ENCODE measurements around the gene CAMK4. TPM values are rescaled to one million over a fixed set of nuclear protein-coding genes. Genes with fewer than 3 reads are reported as not detected.

CAMK4 gene
- total and polyA plus RNA-seq, 2 donors (not counting 3 experiments of a cell fraction or from before 2014, with no cell fraction given): 2.2 to 5.4 TPM

DNA sequence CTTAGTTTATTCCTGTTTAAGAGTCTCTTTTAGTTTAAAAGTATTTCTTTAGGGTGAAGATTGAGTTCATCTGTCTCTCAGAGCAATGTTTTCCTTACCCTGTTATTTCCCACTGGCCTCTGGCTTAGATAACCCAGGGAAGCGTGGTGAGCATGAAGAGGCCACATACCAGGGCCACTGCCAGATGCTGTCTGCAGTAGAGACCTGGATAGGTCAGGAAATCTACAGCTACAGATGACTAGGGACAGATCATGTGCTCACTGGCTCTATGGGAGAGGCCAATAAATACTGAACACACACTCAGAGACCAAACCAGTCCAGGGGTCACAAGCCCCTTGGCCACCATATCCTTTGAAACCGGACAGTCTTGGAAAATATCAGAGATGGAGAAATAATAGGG lies 136.0 kb downstream of the CAMK4 start:
- Histone ChIP-seq H3K9me1 (replicated peaks; ENCODE audit: control insufficient read depth, extremely low read depth, insufficient read depth, low read length) (no peaks in the 10 kb centered on the region), H4K20me1 (replicated peaks; ENCODE audit: control insufficient read depth, extremely low read depth, insufficient read depth, low read length) (no peaks in the 10 kb centered on the region), H3K4me1 (ENCODE audit: control insufficient read depth, extremely low read depth, insufficient read depth, low read length) (no peaks in the 10 kb centered on the region), H3K36me3 (ENCODE audit: control insufficient read depth in 2 of 2, extremely low read depth in 1 of 2, insufficient read depth in 2 of 2, low read length in 2 of 2) (no peaks in the 10 kb centered on the region), H3K27me3 (ENCODE audit: control insufficient read depth in 2 of 2, insufficient read depth in 2 of 2, low read length in 2 of 2) (no peaks in the 10 kb centered on the region), H3K9ac (replicated peaks; ENCODE audit: extremely low read depth, insufficient read depth, low read length) (no peak overlapping the region), H3K4me3 (replicated peaks in 1 of 3; ENCODE audit: insufficient read depth in 1 of 3, low read depth in 1 of 3, low read length in 3 of 3) (no peak overlapping the region), H2AFZ (ENCODE audit: low read depth, low read length) (no peak overlapping the region), H3K4me2 (ENCODE audit: insufficient read depth, low read length) (no peak overlapping the region), H3K27ac (ENCODE audit: insufficient read depth, low read depth, low read length) (no peak overlapping the region), H3K9me3 (replicated peaks; ENCODE audit: control insufficient read depth, insufficient read depth, low read length) (no peaks in the 10 kb centered on the region), H3K79me2 (ENCODE audit: control insufficient read depth, insufficient read depth, low read length) (no peaks in the 10 kb centered on the region)
- TF ChIP-seq EZH2 (IDR thresholded peaks at IDR 0.05; ENCODE audit: borderline replicate concordance, low read depth, low read length, severe bottlenecking): no peak
- ChIA-PET CTCF (no interaction called here), POLR2A (no interaction called here)
- FAIRE-seq: no peak
- intact Hi-C loops (cut with micrococcal nuclease): no loop called here
- BruUV-seq (replicated peaks): no TSS peak
- dilution Hi-C loops (cut with MboI; ENCODE audit: extremely low pct_ligation_motif_present, low sequenced_read_pairs): no loop called here
- no peak for DNase-seq (ENCODE audit: low read depth, low spot score)

DNA sequence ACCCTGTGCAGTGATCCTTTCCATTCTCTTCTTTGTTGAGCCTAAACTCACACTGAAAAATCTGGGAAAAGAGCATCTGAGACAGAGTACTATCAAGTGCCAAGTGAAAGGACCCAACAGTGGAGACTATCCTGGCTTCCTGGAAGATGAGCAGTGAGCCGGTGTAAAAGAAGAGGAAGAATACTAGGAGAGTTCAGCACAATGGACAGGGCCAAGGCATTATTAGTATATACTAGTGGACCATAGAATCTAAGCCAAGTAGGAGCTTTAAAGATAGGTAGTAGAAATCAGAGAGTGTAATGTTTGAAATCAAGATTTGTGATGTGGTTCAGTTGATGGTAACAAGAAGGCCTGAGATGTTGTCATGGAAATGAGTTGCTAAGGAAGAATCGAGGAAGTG lies 140.8 kb downstream of the CAMK4 start:
- Histone ChIP-seq H3K9ac (replicated peaks; ENCODE audit: extremely low read depth, insufficient read depth, low read length) (no peak overlapping the region), H3K79me2 (ENCODE audit: control insufficient read depth, insufficient read depth, low read length) (no peaks in the 10 kb centered on the region), H3K4me3 (replicated peaks in 1 of 3; ENCODE audit: insufficient read depth in 1 of 3, low read depth in 1 of 3, low read length in 3 of 3) (no peak overlapping the region), H3K27me3 (ENCODE audit: control insufficient read depth in 2 of 2, insufficient read depth in 2 of 2, low read length in 2 of 2) (no peaks in the 10 kb centered on the region), H3K4me2 (ENCODE audit: insufficient read depth, low read length) (no peak overlapping the region), H2AFZ (ENCODE audit: low read depth, low read length) (no peak overlapping the region), H3K4me1 (ENCODE audit: control insufficient read depth, extremely low read depth, insufficient read depth, low read length) (no peaks in the 10 kb centered on the region), H3K9me3 (replicated peaks; ENCODE audit: control insufficient read depth, insufficient read depth, low read length) (no peaks in the 10 kb centered on the region), H3K9me1 (replicated peaks; ENCODE audit: control insufficient read depth, extremely low read depth, insufficient read depth, low read length) (no peaks in the 10 kb centered on the region), H4K20me1 (replicated peaks; ENCODE audit: control insufficient read depth, extremely low read depth, insufficient read depth, low read length) (no peaks in the 10 kb centered on the region), H3K27ac (ENCODE audit: insufficient read depth, low read depth, low read length) (no peak overlapping the region), H3K36me3 (ENCODE audit: control insufficient read depth in 2 of 2, extremely low read depth in 1 of 2, insufficient read depth in 2 of 2, low read length in 2 of 2) (no peaks in the 10 kb centered on the region)
- dilution Hi-C loops (cut with MboI; ENCODE audit: extremely low pct_ligation_motif_present, low sequenced_read_pairs): no loop called here
- TF ChIP-seq POLR2A (IDR thresholded peaks at IDR 0.05; ENCODE audit: low read depth, low read length): no peak
- no TSS peak for BruUV-seq (replicated peaks)
- intact Hi-C loops (cut with micrococcal nuclease): no loop called here
- ChIA-PET POLR2A (no interaction called here), CTCF (interaction anchor here (1.4 kb wide), 1 partner anchor 11 kb away, joined by 5 read pairs; no protein-coding TSS in a partner anchor)
- FAIRE-seq (no peak), DNase-seq (ENCODE audit: low read depth, low spot score) (no peak)
